Hepatocyte (in vitro differentiated cells): ENCODE data around the gene OSBPL10.

Source experiments
- CTCF ChIP-seq: fragments of 200-600 bp; sonication (generic); IDR thresholded peaks from 2 replicates; pipeline ENCODE4 v1.5.1; 2016; ENCODE audit warnings: antibody characterized with exemption, mild to moderate bottlenecking; ENCODE audit not compliant: poor library complexity
- EZH2 ChIP-seq: fragments of 200-600 bp; sonication (generic); IDR thresholded peaks from 2 replicates; pipeline ENCODE4 v1.6.1; 2016; ENCODE audit warnings: antibody characterized with exemption, mild to moderate bottlenecking, borderline replicate concordance

- no peak for TF ChIP-seq CTCF
- no peak for TF ChIP-seq EZH2
These were observed 364.4 kb downstream of the OSBPL10 start for GRCh38 chr3:31616711-31617110.
